C4-2B (cell line): ENCODE results near the gene GPRIN1.

Source experiments
- CTCF ChIP-seq: fragments of 450-650 bp; conservative IDR thresholded peaks from 2 replicates; pipeline ENCODE4 v1.5.1; 2017; ENCODE audit warnings: mild to moderate bottlenecking
- ZFX ChIP-seq: fragments of 450-650 bp; IDR thresholded peaks from 2 replicates; pipeline ENCODE4 v1.6.1; 2017

DNA sequence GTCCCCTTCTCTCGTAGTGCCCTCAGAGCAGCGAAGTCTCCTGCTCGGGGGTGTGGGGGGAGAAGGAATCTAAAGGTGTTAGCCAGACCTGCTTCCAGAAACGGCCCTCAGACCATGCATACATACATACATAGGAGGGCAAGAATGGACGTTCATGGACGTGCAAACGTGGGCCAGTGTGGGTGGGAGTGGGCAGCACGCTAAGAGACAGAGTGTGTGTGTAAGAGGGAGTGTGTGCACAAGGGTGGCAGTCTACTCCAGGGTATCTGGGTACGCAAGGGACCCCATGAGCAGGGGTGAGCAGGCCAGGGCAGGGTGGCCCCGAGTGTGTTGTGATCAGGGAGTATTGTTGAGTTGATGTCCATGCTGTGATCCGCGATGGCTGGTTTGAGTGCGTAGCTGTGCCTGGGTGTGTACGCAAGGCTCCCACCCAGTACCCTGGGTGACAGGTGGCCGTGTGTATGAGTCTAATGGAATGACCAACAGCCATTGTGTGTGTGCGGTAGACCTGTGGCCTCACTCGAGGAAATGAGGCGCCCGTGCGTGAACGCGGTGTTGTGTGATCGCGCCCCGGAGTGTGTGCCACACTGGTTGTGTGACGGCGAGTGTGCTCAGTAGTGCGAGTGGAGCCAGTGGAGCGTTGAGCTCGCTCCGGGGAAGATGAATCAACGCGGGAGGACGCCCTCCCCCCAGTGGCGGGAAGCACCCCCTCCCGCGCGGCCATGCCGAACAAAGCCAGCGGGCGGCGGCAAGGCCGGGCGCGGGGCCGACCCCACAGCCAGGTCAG, 826 bp downstream of the GPRIN1 start:
- no peak for TF ChIP-seq CTCF
- TF ChIP-seq ZFX = no peak
